Keratinocyte (primary cell): ENCODE data around the gene SNX30. TPM values are rescaled to one million over a fixed set of nuclear protein-coding genes. Genes with fewer than 3 reads are reported as not detected.

Experiments used
- DNase-seq: peaks from one replicate; pipeline ENCODE4 v3.0.0-alpha.2; 2011; ENCODE audit warnings: low read depth, missing footprints, low spot score
- FAIRE-seq: peaks from 2 replicates; lab custom pipeline; 2011; peaks lifted over from hg19 to GRCh38; lab: Jason Lieb, UNC
- H2AFZ ChIP-seq: 2 replicates; pipeline ENCODE4 v1.6.0; 2012; ENCODE audit warnings: low read length, control low read depth, inconsistent platforms; ENCODE audit not compliant: control insufficient read depth
- H3K27ac ChIP-seq: 2 replicates; pipeline ENCODE4 v1.5.1; 2011; ENCODE audit warnings: low read length; ENCODE audit not compliant: control insufficient read depth, insufficient read depth
- H3K27me3 ChIP-seq: 3 replicates; pipeline ENCODE4 v1.6.0; 2011; ENCODE audit warnings: low read length; ENCODE audit not compliant: control insufficient read depth, insufficient read depth; ENCODE audit errors: extremely low read depth
- H3K36me3 ChIP-seq, 2 experiments: 2 replicates in 1 of 2; 3 replicates in 1 of 2; pipeline ENCODE4 v1.5.1; 2011; ENCODE audit warnings: low read length in 2 of 2, mild to moderate bottlenecking in 1 of 2; ENCODE audit not compliant: control insufficient read depth in 2 of 2, insufficient read depth in 2 of 2; ENCODE audit errors: extremely low read depth in 1 of 2
- H3K4me1 ChIP-seq: 3 replicates; pipeline ENCODE4 v1.5.1; 2011; ENCODE audit warnings: low read length; ENCODE audit not compliant: control insufficient read depth, insufficient read depth; ENCODE audit errors: extremely low read depth
- H3K4me2 ChIP-seq: 3 replicates; pipeline ENCODE4 v1.6.0; 2011; ENCODE audit warnings: low read depth, low read length; ENCODE audit not compliant: control insufficient read depth, insufficient read depth; ENCODE audit errors: extremely low read depth
- H3K4me3 ChIP-seq, 3 experiments: fragments of 200-600 bp in 1 of 3; sonication (generic) in 1 of 3; 2 replicates in 2 of 3; 3 replicates in 1 of 3; pipeline ENCODE4 v1.5.1; 2011 to 2016; ENCODE audit warnings: low read length in 3 of 3, mild to moderate bottlenecking in 3 of 3, control low read depth in 2 of 3, inconsistent platforms in 1 of 3, low read depth in 1 of 3, mixed read lengths in 1 of 3, mixed run types in 1 of 3, moderate library complexity in 1 of 3; ENCODE audit not compliant: control insufficient read depth in 2 of 3, insufficient read depth in 2 of 3; ENCODE audit errors: extremely low read depth in 1 of 3
- H3K79me2 ChIP-seq: 2 replicates; pipeline ENCODE4 v1.6.0; 2012; ENCODE audit warnings: low read length; ENCODE audit not compliant: control insufficient read depth, insufficient read depth
- H3K9ac ChIP-seq: 3 replicates; pipeline ENCODE4 v1.6.0; 2011; ENCODE audit warnings: low read length; ENCODE audit not compliant: control insufficient read depth, insufficient read depth; ENCODE audit errors: extremely low read depth
- H3K9me1 ChIP-seq: 3 replicates; pipeline ENCODE4 v1.6.0; 2011; ENCODE audit warnings: low read length; ENCODE audit not compliant: control insufficient read depth, insufficient read depth; ENCODE audit errors: extremely low read depth
- H3K9me3 ChIP-seq: 2 replicates; pipeline ENCODE4 v1.5.1; 2012; ENCODE audit warnings: low read depth, low read length; ENCODE audit not compliant: control insufficient read depth
- H4K20me1 ChIP-seq: 3 replicates; pipeline ENCODE4 v1.6.0; 2011; ENCODE audit warnings: low read length; ENCODE audit not compliant: control insufficient read depth, insufficient read depth; ENCODE audit errors: extremely low read depth
- CTCF ChIP-seq, 3 experiments: IDR thresholded peaks in 1 of 3; conservative IDR thresholded peaks in 1 of 3; optimal IDR thresholded peaks in 1 of 3; 2 replicates in 2 of 3; 3 replicates in 1 of 3; pipeline versions ENCODE3 to v1.5.1; 2011; ENCODE audit warnings: low read length in 3 of 3, mild to moderate bottlenecking in 3 of 3, moderate library complexity in 2 of 3, control low read depth in 1 of 3, inconsistent platforms in 1 of 3; ENCODE audit not compliant: insufficient read depth in 2 of 3; ENCODE audit errors: extremely low read depth in 1 of 3
- EZH2 ChIP-seq: IDR thresholded peaks from one replicate; pipeline ENCODE4 v1.6.1; 2012; ENCODE audit warnings: inconsistent platforms, mild to moderate bottlenecking, low read length, moderate library complexity
- dilution Hi-C: fragments of 300-500 bp; cut with MboI; formaldehyde crosslinking; loops from one replicate; pipeline ENCODE4 v1.7.0; 2020; ENCODE audit warnings: low sequenced_read_pairs; ENCODE audit not compliant: extremely low pct_ligation_motif_present
- polyA plus RNA-seq, 5 experiments: library from polyadenylated mRNA; depleted of rRNA in 3 of 5; stranded (reverse) in 3 of 5; stranded (forward) in 1 of 5; unstranded in 1 of 5; fragments of >200 nt; gene quantifications; 1 replicate in 1 of 5; 2 replicates in 3 of 5; 3 replicates in 1 of 5; pipeline versions ENCODE4 v1.2.1 to v1.2.3, GENCODE V29; 2011 to 2012; ENCODE audit warnings: missing spikeins in 2 of 5, low read depth in 1 of 5, low replicate concordance in 1 of 5

SNX30 gene
- polyA plus RNA-seq, 1 donor (not counting 4 experiments of a cell fraction or from before 2014, with no cell fraction given): 9.0 TPM

- Histone ChIP-seq H3K36me3 (peaks cover 0 to 3% of the 10 kb centered on the region in 2 experiments), H3K9ac (no peak overlapping the region), H4K20me1 (no peaks in the 10 kb centered on the region), H3K27me3 (no peaks in the 10 kb centered on the region), H3K79me2 (peaks cover 45% of the 10 kb centered on the region), H3K4me2 (no peak overlapping the region), H2AFZ (no peak overlapping the region), H3K4me1 (no peaks in the 10 kb centered on the region), H3K9me3 (no peaks in the 10 kb centered on the region), H3K27ac (no peak overlapping the region), H3K9me1 (peaks cover 4% of the 10 kb centered on the region), H3K4me3 (no peak overlapping the region)
- FAIRE-seq: no peak
- no peak for TF ChIP-seq CTCF (optimal IDR thresholded peaks at IDR 0.05 in 1 of 3, IDR thresholded peaks at IDR 0.05 in 1 of 3, conservative IDR thresholded peaks at IDR 0.05 in 1 of 3; ENCODE audit: extremely low read depth in 1 of 3, insufficient read depth in 2 of 3, low read length in 3 of 3)
- TF ChIP-seq EZH2: no peak
- dilution Hi-C loops: no loop called here
- no peak for DNase-seq
Observed at GRCh38 chr9:112764344-112764743, 13.8 kb downstream of the SNX30 start.

GRCh38 chr9:112764837-112765236 lies 14.3 kb downstream of the SNX30 start:
- FAIRE-seq (no peak), DNase-seq (no peak)
- Histone ChIP-seq H3K9ac (no peak overlapping the region), H3K9me1 (peaks cover 4% of the 10 kb centered on the region), H3K4me2 (no peak overlapping the region), H2AFZ (no peak overlapping the region), H3K9me3 (no peaks in the 10 kb centered on the region), H3K4me3 (no peak overlapping the region), H3K79me2 (peaks cover 44% of the 10 kb centered on the region), H3K36me3 (peaks cover 0 to 3% of the 10 kb centered on the region in 2 experiments), H3K4me1 (no peaks in the 10 kb centered on the region), H3K27ac (no peak overlapping the region), H3K27me3 (no peaks in the 10 kb centered on the region), H4K20me1 (no peaks in the 10 kb centered on the region)
- dilution Hi-C loops: no loop called here
- TF ChIP-seq EZH2 (no peak), CTCF (optimal IDR thresholded peaks at IDR 0.05 in 1 of 3, IDR thresholded peaks at IDR 0.05 in 1 of 3, conservative IDR thresholded peaks at IDR 0.05 in 1 of 3; ENCODE audit: extremely low read depth in 1 of 3, insufficient read depth in 2 of 3, low read length in 3 of 3) (no peak)
